Measurements from ENCODE around the gene KY.

Gene KY

DNA sequence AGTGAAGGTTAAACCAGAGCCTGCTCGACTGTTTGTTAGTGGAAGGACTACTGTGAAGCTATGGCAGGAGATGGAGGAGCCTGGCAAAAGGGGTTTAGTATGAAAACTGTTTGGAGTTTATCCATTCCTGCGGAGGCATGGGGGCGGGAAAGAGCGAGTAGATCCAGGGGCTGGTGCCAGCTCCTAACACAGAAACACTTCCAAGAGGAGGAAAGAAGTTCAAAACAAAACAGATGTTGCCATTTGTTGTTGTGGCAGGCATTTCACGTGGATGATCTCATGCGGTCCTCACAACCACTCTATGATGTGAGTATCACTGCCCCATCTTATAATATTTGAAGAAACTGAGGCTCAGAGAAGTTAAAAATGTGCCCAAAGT lies 30.7 kb upstream of the KY start:
- Mint-ChIP-seq H3K4me1 (ENCODE audit: low read depth) (no peaks in the 10 kb centered on the region), H3K27me3 (no peaks in the 10 kb centered on the region), H3K9me3 (peaks cover 12% of the 10 kb centered on the region), H3K4me3 (no peak overlapping the region), H3K27ac (no peak overlapping the region), H3K36me3 (ENCODE audit: low read depth) (no peaks in the 10 kb centered on the region)

GRCh38 chr3:134680796-134681521 lies 30.1 kb upstream of the KY start:
- H3K27ac Mint-ChIP-seq, result no peak overlapping the region
- no peak overlapping the region for H3K4me3 Mint-ChIP-seq
- no peaks in the 10 kb centered on the region for H3K27me3 Mint-ChIP-seq
- peaks cover 18% of the 10 kb centered on the region for H3K9me3 Mint-ChIP-seq
- H3K36me3 Mint-ChIP-seq (ENCODE audit: low read depth), result no peaks in the 10 kb centered on the region
- no peaks in the 10 kb centered on the region for H3K4me1 Mint-ChIP-seq (ENCODE audit: low read depth)

DNA sequence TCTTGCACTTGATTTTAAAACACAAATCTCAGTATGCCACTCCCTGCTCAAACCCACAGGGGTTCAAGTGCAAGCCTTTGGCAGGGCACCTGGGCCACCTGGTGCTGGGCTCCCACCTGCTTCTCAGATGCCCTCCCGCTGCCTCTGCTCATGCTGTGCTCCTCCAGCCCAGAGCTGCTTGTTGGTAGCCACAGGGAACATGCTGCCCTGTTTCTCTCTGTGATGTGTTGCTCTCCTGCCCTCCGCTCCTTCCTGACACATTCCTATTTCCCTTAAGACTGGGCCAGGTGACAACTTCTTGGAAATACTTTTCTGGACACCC lies 27.1 kb upstream of the KY start:
- Mint-ChIP-seq H3K9me3 (peaks cover 38% of the 10 kb centered on the region), H3K27ac (no peak overlapping the region), H3K4me3 (no peak overlapping the region), H3K27me3 (no peaks in the 10 kb centered on the region), H3K36me3 (ENCODE audit: low read depth) (no peaks in the 10 kb centered on the region), H3K4me1 (ENCODE audit: low read depth) (no peaks in the 10 kb centered on the region)

DNA sequence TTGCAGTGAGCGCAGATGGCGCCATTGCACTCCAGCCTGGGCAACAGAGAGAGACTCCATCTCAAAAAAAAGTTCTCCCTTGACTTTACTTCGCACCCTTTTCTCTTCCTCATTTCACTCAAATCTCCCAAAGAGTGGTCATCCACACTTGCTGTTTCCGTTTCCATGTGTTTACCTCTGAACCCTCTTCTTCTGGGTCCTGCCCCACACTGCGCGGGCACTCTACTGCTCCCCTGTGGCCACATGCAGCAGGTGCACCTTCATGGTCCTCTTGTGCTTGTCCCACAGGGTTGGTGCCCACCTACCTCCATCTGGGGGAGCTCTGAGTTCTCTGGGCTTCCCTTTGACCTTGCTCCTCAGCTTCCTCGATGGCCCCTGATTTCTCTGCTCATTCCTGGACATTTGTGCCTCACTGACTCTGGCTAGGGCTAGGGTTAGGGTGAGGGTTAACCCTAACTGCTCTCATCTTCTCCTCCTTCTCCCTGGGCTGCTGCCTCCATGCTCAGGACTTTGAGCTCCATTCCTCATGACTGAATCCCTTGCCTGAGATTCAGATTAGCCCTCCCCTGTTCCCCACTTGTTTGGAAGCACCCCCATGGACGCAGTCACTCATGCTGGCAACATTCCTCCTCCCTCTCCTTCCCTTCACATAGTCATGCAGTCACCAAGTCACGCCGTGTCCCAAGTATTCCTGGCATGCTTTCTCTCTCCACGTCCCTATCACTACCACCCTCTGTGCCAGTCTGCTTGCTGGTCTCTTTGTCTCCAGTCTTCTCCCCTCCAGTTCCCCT lies 26.6 kb upstream of the KY start:
- no peak overlapping the region for H3K27ac Mint-ChIP-seq
- no peaks in the 10 kb centered on the region for H3K4me1 Mint-ChIP-seq (ENCODE audit: low read depth)
- H3K9me3 Mint-ChIP-seq, result peaks cover 43% of the 10 kb centered on the region
- H3K27me3 Mint-ChIP-seq, result no peaks in the 10 kb centered on the region
- no peak overlapping the region for H3K4me3 Mint-ChIP-seq
- no peaks in the 10 kb centered on the region for H3K36me3 Mint-ChIP-seq (ENCODE audit: low read depth)

GRCh38 chr3:134675726-134676256 lies 25.0 kb upstream of the KY start:
- H3K4me1 Mint-ChIP-seq (ENCODE audit: low read depth), result no peaks in the 10 kb centered on the region
- no peak overlapping the region for H3K27ac Mint-ChIP-seq
- H3K9me3 Mint-ChIP-seq, result peaks cover 43% of the 10 kb centered on the region
- H3K27me3 Mint-ChIP-seq, result no peaks in the 10 kb centered on the region
- no peaks in the 10 kb centered on the region for H3K36me3 Mint-ChIP-seq (ENCODE audit: low read depth)
- no peak overlapping the region for H3K4me3 Mint-ChIP-seq

DNA sequence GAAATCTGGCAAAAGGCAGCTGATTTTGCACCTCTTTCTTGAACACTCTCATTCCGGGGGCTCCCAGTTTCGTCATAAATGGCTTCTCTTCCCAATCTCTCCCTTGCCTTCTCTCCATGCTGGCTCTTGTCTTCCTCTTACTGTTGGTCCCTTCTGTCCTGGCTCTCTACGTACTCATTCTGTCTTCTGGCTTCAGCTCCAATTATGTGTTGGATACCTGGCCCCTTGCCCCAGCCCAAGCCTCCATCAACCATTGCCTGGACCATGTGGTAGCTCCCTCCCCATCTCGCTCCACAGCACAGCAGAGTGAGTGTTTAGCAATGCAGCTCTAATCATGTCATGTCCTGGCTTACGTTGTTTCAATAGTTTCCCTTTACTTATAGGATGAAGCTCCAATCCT lies 21.7 kb upstream of the KY start:
- no peaks in the 10 kb centered on the region for H3K36me3 Mint-ChIP-seq (ENCODE audit: low read depth)
- H3K4me1 Mint-ChIP-seq (ENCODE audit: low read depth), result no peaks in the 10 kb centered on the region
- H3K27me3 Mint-ChIP-seq, result no peaks in the 10 kb centered on the region
- H3K27ac Mint-ChIP-seq, result no peak overlapping the region
- no peak overlapping the region for H3K4me3 Mint-ChIP-seq
- H3K9me3 Mint-ChIP-seq, result peaks cover 37% of the 10 kb centered on the region

DNA sequence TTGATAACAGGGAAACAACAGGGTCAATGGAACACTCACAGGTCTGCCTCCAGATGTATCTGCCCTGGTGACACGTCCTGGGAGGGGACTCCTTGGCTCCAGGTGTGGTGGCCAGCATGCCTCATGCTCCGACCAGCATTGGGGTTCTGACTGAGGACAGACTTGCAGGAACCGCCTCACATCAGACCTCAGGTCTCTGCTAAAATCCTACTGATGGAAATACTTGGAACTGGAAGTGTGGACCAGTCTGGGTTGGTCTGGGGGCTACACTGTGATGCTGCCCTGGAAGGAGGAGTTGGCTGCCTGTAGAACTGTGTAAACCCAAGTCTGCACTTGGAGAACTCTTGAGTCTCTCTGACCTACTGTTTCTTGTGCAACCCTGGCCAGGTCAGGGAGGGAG lies 17.1 kb upstream of the KY start:
- Mint-ChIP-seq H3K27me3 (peaks cover 4% of the 10 kb centered on the region), H3K36me3 (ENCODE audit: low read depth) (no peaks in the 10 kb centered on the region), H3K27ac (no peak overlapping the region), H3K4me1 (ENCODE audit: low read depth) (no peaks in the 10 kb centered on the region), H3K4me3 (no peak overlapping the region), H3K9me3 (peaks cover 5% of the 10 kb centered on the region)

- H3K4me3 Mint-ChIP-seq, result no peak overlapping the region
Measured at GRCh38 chr3:134667406-134667805, 16.6 kb upstream of the KY start.

DNA sequence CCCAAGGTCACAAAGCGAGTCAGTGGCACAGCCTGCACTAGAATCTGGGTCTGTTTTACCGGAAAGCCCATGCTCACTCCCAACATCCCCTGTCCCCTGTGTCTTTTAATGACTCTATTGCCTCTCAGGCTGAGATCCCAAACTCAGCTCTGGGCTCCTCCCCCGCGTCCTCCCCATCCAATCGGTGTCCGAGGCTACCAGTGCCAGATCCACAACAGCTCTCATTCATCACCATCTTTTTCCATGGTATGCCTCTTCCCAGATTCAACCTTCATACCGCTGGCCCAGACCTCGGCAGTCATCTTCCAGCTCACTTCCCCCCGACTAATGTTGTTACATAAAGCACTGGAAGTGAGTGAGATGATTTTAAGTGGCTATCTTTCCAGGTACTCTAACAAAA lies 16.1 kb upstream of the KY start:
- Mint-ChIP-seq H3K27ac (no peak overlapping the region), H3K4me1 (ENCODE audit: low read depth) (no peaks in the 10 kb centered on the region), H3K36me3 (ENCODE audit: low read depth) (no peaks in the 10 kb centered on the region)

More at GRCh38 chr3:134667406-134667805, 16.6 kb upstream of the KY start:
- H3K4me1 Mint-ChIP-seq (ENCODE audit: low read depth), result no peaks in the 10 kb centered on the region
- peaks cover 4% of the 10 kb centered on the region for H3K27me3 Mint-ChIP-seq
- no peaks in the 10 kb centered on the region for H3K9me3 Mint-ChIP-seq
- no peaks in the 10 kb centered on the region for H3K36me3 Mint-ChIP-seq (ENCODE audit: low read depth)
- no peak overlapping the region for H3K27ac Mint-ChIP-seq

GRCh38 chr3:134666466-134666865 lies 15.6 kb upstream of the KY start:
- H3K27ac Mint-ChIP-seq, result no peak overlapping the region
- H3K27me3 Mint-ChIP-seq, result peaks cover 4% of the 10 kb centered on the region
- H3K4me3 Mint-ChIP-seq, result no peak overlapping the region
- H3K36me3 Mint-ChIP-seq (ENCODE audit: low read depth), result no peaks in the 10 kb centered on the region
- peaks cover under 1% of the 10 kb centered on the region for H3K9me3 Mint-ChIP-seq
- H3K4me1 Mint-ChIP-seq (ENCODE audit: low read depth), result no peaks in the 10 kb centered on the region

More for the DNA sequence above, 16.1 kb upstream of the KY start:
- no peaks in the 10 kb centered on the region for H3K9me3 Mint-ChIP-seq
- peaks cover 4% of the 10 kb centered on the region for H3K27me3 Mint-ChIP-seq
- H3K4me3 Mint-ChIP-seq, result no peak overlapping the region

DNA sequence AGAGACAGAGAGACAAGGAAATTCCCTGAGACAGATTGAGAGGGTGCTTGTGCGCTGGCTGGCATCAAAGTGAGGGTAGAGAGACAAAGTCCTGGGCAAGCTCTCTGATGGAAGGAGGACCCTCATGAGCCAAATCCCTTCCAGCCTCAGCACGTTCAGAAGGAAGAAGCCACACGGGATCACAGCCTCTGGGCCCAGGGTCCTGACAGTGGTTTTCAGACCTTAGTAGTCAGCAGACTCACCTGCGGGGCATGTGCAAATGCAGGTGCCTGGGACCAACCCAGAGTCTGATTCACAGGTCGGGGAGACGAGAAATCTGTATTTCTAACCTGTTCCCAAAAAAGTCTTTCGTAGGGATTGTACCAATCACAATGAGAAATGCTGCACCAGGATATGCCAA lies 15.2 kb upstream of the KY start:
- no peak overlapping the region for H3K27ac Mint-ChIP-seq
- H3K36me3 Mint-ChIP-seq (ENCODE audit: low read depth), result no peaks in the 10 kb centered on the region
- no peak overlapping the region for H3K4me3 Mint-ChIP-seq
- H3K4me1 Mint-ChIP-seq (ENCODE audit: low read depth), result no peaks in the 10 kb centered on the region
- peaks cover 4% of the 10 kb centered on the region for H3K27me3 Mint-ChIP-seq
- peaks cover 5% of the 10 kb centered on the region for H3K9me3 Mint-ChIP-seq

DNA sequence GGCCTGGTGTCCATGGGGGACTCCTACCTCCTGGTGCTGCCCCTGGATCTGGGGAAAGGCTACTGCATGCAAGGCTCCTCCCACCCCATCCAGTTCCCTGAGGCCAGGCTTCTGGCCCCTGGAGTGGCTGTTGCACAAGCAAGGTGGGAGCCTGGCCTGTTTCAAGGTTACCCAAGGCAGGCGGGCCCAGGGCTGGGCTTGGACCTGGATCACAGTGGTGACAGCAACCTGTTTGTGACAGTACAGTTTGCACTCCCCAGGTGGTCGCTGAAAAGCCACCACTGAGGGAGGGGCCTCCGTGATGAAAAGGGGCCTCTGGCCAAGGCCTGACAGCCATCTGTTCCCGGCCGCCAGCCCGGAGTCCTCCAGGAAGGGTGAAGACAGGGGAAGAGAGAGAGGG lies 14.4 kb upstream of the KY start:
- no peak overlapping the region for H3K27ac Mint-ChIP-seq
- H3K4me3 Mint-ChIP-seq, result no peak overlapping the region
- H3K4me1 Mint-ChIP-seq (ENCODE audit: low read depth), result no peaks in the 10 kb centered on the region
- no peaks in the 10 kb centered on the region for H3K36me3 Mint-ChIP-seq (ENCODE audit: low read depth)
- peaks cover 5% of the 10 kb centered on the region for H3K9me3 Mint-ChIP-seq
- H3K27me3 Mint-ChIP-seq, result peaks cover 4% of the 10 kb centered on the region

GRCh38 chr3:134663721-134664456 lies 13.1 kb upstream of the KY start:
- no peak overlapping the region for H3K4me3 Mint-ChIP-seq
- no peaks in the 10 kb centered on the region for H3K36me3 Mint-ChIP-seq (ENCODE audit: low read depth)
- H3K27me3 Mint-ChIP-seq, result peaks cover 4% of the 10 kb centered on the region
- no peak overlapping the region for H3K27ac Mint-ChIP-seq
- H3K9me3 Mint-ChIP-seq, result peaks cover 5% of the 10 kb centered on the region
- H3K4me1 Mint-ChIP-seq (ENCODE audit: low read depth), result no peaks in the 10 kb centered on the region

DNA sequence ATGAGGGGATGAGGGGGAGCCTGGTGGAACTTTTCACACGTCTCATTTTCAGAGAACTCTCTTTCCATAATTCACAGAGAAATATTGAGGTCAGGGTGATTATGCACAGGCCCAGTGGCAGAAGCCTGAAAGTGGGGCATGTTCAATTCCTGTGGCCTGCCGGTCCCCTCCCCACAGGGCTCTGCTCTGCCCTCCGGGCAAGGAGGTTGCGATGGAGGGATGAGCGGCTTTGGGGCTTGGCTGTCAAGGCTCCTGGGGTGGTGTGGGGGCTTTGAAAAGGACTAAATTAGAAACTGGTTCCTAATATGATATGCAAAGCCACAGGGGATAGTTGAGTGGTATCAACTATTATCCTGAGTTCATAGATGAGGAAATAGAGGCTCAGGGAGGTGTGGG lies 9.2 kb upstream of the KY start:
- Mint-ChIP-seq H3K9me3 (peaks cover 5% of the 10 kb centered on the region), H3K4me1 (ENCODE audit: low read depth) (no peaks in the 10 kb centered on the region), H3K27ac (no peak overlapping the region), H3K4me3 (no peak overlapping the region), H3K36me3 (ENCODE audit: low read depth) (no peaks in the 10 kb centered on the region), H3K27me3 (no peaks in the 10 kb centered on the region)

- Mint-ChIP-seq H3K4me1 (ENCODE audit: low read depth) (no peaks in the 10 kb centered on the region), H3K4me3 (no peak overlapping the region), H3K36me3 (ENCODE audit: low read depth) (no peaks in the 10 kb centered on the region), H3K27me3 (no peaks in the 10 kb centered on the region), H3K27ac (no peak overlapping the region), H3K9me3 (peaks cover 5% of the 10 kb centered on the region)
Measured at GRCh38 chr3:134659391-134660045, 8.7 kb upstream of the KY start.
